G401 (cell line): ENCODE data around the gene CYP2C18. TPM values are rescaled to one million over a fixed set of nuclear protein-coding genes. Genes with fewer than 3 reads are reported as not detected.
"Not testable (repeated sequence)": the region's sequence is repeated elsewhere in the genome, so short reads cannot be mapped to it uniquely, and the experiment has no call there.

Experiments used
- DNase-seq: peaks from one replicate; pipeline ENCODE4 v3.0.0-alpha.2; 2015; ENCODE audit warnings: low spot score
- in situ Hi-C: cut with HindIII; loops from 2 replicates; pipeline ENCODE4 v1.10.0; 2016; ENCODE audit warnings: low sequenced_read_pairs, mixed read lengths
- total RNA-seq: library from RNA; depleted of rRNA; stranded (reverse); fragments of >200 nt; shearing (Covaris generic); gene quantifications from 2 replicates; pipeline ENCODE4 v1.2.3, GENCODE V29; 2014; rRNA removed

CYP2C18 gene
- not detected in 2 replicates for total RNA-seq

GRCh38 chr10:94683214-94684054 lies at the start of gene CYP2C18:
TSS of gene CYP2C18 (plus strand) at chr10:94683729. CDS start at chr10:94683820, 91 bp downstream.
- DNase-seq, result no peak
- in situ Hi-C loops, result no loop called here

- DNase-seq, in situ Hi-C loops: not testable (repeated sequence)
These were observed 45.4 kb upstream of the CYP2C18 start for GRCh38 chr10:94638097-94638496.

- no peak for DNase-seq
- in situ Hi-C loops, result no loop called here
These were observed 43.6 kb upstream of the CYP2C18 start for GRCh38 chr10:94639902-94640301.

- no peak for DNase-seq
- in situ Hi-C loops, result no loop called here
These were observed 43.0 kb upstream of the CYP2C18 start for GRCh38 chr10:94640562-94640961.

- in situ Hi-C loops, result no loop called here
- no peak for DNase-seq
These were observed 42.0 kb upstream of the CYP2C18 start for GRCh38 chr10:94641480-94641879.

GRCh38 chr10:94644352-94644751 lies 39.2 kb upstream of the CYP2C18 start:
- no peak for DNase-seq
- in situ Hi-C loops, result no loop called here

- no peak for DNase-seq
- in situ Hi-C loops, result no loop called here
These were observed 38.2 kb upstream of the CYP2C18 start for GRCh38 chr10:94645285-94645684.

- DNase-seq, in situ Hi-C loops: not testable (repeated sequence)
These were observed 28.3 kb upstream of the CYP2C18 start for GRCh38 chr10:94655201-94655600.

GRCh38 chr10:94663061-94663460 lies 20.5 kb upstream of the CYP2C18 start:
- in situ Hi-C loops, DNase-seq: not testable (repeated sequence)

- in situ Hi-C loops, result no loop called here
- DNase-seq, result no peak
These were observed 17.0 kb upstream of the CYP2C18 start for GRCh38 chr10:94666391-94667102.

GRCh38 chr10:94673614-94674321 lies 9.8 kb upstream of the CYP2C18 start:
- DNase-seq, result no peak
- in situ Hi-C loops, result no loop called here

- DNase-seq, result no peak
These were observed 7.0 kb upstream of the CYP2C18 start for GRCh38 chr10:94676496-94676895.

GRCh38 chr10:94677691-94678090 lies 5.8 kb upstream of the CYP2C18 start:
- no peak for DNase-seq
- in situ Hi-C loops, result no loop called here

More at GRCh38 chr10:94676496-94676895, 7.0 kb upstream of the CYP2C18 start:
- in situ Hi-C loops, result no loop called here

- no peak for DNase-seq
- in situ Hi-C loops, result no loop called here
These were observed 5.1 kb upstream of the CYP2C18 start for GRCh38 chr10:94678475-94678874.

- DNase-seq, result no peak
- in situ Hi-C loops, result no loop called here
These were observed 3.0 kb upstream of the CYP2C18 start for GRCh38 chr10:94680544-94680943.

- DNase-seq, in situ Hi-C loops: not testable (repeated sequence)
These were observed 893 bp upstream of the CYP2C18 start for GRCh38 chr10:94682636-94683035.

GRCh38 chr10:94687625-94688248 lies 4.2 kb downstream of the CYP2C18 start:
- DNase-seq, result no peak
- in situ Hi-C loops, result no loop called here

GRCh38 chr10:94706089-94706488 lies 22.6 kb downstream of the CYP2C18 start:
- in situ Hi-C loops, result no loop called here

GRCh38 chr10:94710578-94710977 lies 27.0 kb downstream of the CYP2C18 start:
- no peak for DNase-seq
- in situ Hi-C loops, result no loop called here

More at GRCh38 chr10:94706089-94706488, 22.6 kb downstream of the CYP2C18 start:
- DNase-seq, result no peak
